ENCODE data around the gene MTMR3.
"Not testable (repeated sequence)": the region's sequence is repeated elsewhere in the genome, so short reads cannot be mapped to it uniquely, and the experiment has no call there.

MTMR3 gene

GRCh38 chr22:30031328-30031727, 148.4 kb downstream of the MTMR3 start:
- no peak for DNase-seq

GRCh38 chr22:30031764-30032455, 148.9 kb downstream of the MTMR3 start:
- no peak for DNase-seq

GRCh38 chr22:30033137-30033536, 150.2 kb downstream of the MTMR3 start:
- peak in 1 of 2 donors; percentile 20 for DNase-seq

GRCh38 chr22:30033901-30034300, 150.9 kb downstream of the MTMR3 start:
- DNase-seq, result no peak

- no peak for DNase-seq
These were observed 153.7 kb downstream of the MTMR3 start for GRCh38 chr22:30036656-30037055.

- DNase-seq, result no peak
These were observed 155.2 kb downstream of the MTMR3 start for GRCh38 chr22:30038219-30038618.

GRCh38 chr22:30040499-30041260, 157.7 kb downstream of the MTMR3 start:
- no peak for DNase-seq

GRCh38 chr22:30041475-30041874, 158.5 kb downstream of the MTMR3 start:
- DNase-seq, result no peak

- DNase-seq, result no peak
These were observed 158.9 kb downstream of the MTMR3 start for GRCh38 chr22:30041881-30042280.

GRCh38 chr22:30043161-30043560, 160.2 kb downstream of the MTMR3 start:
- DNase-seq, result no peak

GRCh38 chr22:30044369-30044768, 161.4 kb downstream of the MTMR3 start:
- no peak for DNase-seq

- no peak for DNase-seq
These were observed 162.0 kb downstream of the MTMR3 start for GRCh38 chr22:30044881-30045493.

- DNase-seq, result no peak
These were observed 162.5 kb downstream of the MTMR3 start for GRCh38 chr22:30045494-30045887.

- no peak for DNase-seq
These were observed 163.1 kb downstream of the MTMR3 start for GRCh38 chr22:30045901-30046715.

GRCh38 chr22:30046716-30047363, 163.9 kb downstream of the MTMR3 start:
- no peak for DNase-seq

- DNase-seq, result peak; percentile 45 to 67
These were observed 164.4 kb downstream of the MTMR3 start for GRCh38 chr22:30047364-30047738.

- no peak for DNase-seq
These were observed 165.7 kb downstream of the MTMR3 start for GRCh38 chr22:30048681-30049080.

GRCh38 chr22:30054067-30054763, 171.2 kb downstream of the MTMR3 start:
- DNase-seq, result no peak

- no peak for DNase-seq
These were observed 171.7 kb downstream of the MTMR3 start for GRCh38 chr22:30054764-30055069.

- no peak for DNase-seq
These were observed 173.0 kb downstream of the MTMR3 start for GRCh38 chr22:30056015-30056414.

GRCh38 chr22:30057375-30057774, 174.4 kb downstream of the MTMR3 start:
- no peak for DNase-seq

- DNase-seq, result not testable (repeated sequence)
These were observed 176.5 kb downstream of the MTMR3 start for GRCh38 chr22:30059346-30060020.
